Measurements from ENCODE around the gene GNAZ.

GNAZ gene

GRCh38 chr22:23109079-23109347 lies 38.7 kb downstream of the GNAZ start:
- no peak for TF ChIP-seq CTCF (IDR thresholded peaks at IDR 0.05)

- TF ChIP-seq CTCF (IDR thresholded peaks at IDR 0.05) = no peak
Observed at GRCh38 chr22:23109441-23109978, 39.2 kb downstream of the GNAZ start.

GRCh38 chr22:23110190-23110921 lies 40.0 kb downstream of the GNAZ start:
- TF ChIP-seq CTCF (IDR thresholded peaks at IDR 0.05) = no peak

GRCh38 chr22:23110922-23111527 lies 40.7 kb downstream of the GNAZ start:
- TF ChIP-seq CTCF (IDR thresholded peaks at IDR 0.05) = no peak

GRCh38 chr22:23112472-23113012 lies 42.2 kb downstream of the GNAZ start:
- no peak for TF ChIP-seq CTCF (IDR thresholded peaks at IDR 0.05)

GRCh38 chr22:23113067-23113846 lies 42.9 kb downstream of the GNAZ start:
- TF ChIP-seq CTCF (IDR thresholded peaks at IDR 0.05) = no peak

GRCh38 chr22:23113847-23114720 lies 43.8 kb downstream of the GNAZ start:
- TF ChIP-seq CTCF (IDR thresholded peaks at IDR 0.05) = no peak
